GM19395 (cell line): ENCODE results near the gene PLD6.

Experiments used
- ATAC-seq: cut with Tn5 transposase; IDR thresholded peaks from one replicate; pipeline ENCODE4 v1.9.1; 2021; ENCODE audit warnings: mild to moderate bottlenecking, moderate library complexity; ENCODE audit not compliant: unreplicated experiment

The PLD6 gene

GRCh38 chr17:17227608-17228520 is 21.7 kb upstream of the PLD6 start:
- no peak for ATAC-seq

- ATAC-seq: no peak
These were observed 20.5 kb upstream of the PLD6 start for GRCh38 chr17:17226451-17227265.

- ATAC-seq: no peak
These were observed 19.8 kb upstream of the PLD6 start for GRCh38 chr17:17225901-17226300.

- no peak for ATAC-seq
These were observed 18.0 kb upstream of the PLD6 start for GRCh38 chr17:17224137-17224536.

- ATAC-seq: no peak
These were observed 17.6 kb upstream of the PLD6 start for GRCh38 chr17:17223736-17224135.

- ATAC-seq: no peak
These were observed 15.2 kb upstream of the PLD6 start for GRCh38 chr17:17221329-17221728.

GRCh38 chr17:17220529-17220928 is 14.4 kb upstream of the PLD6 start:
- no peak for ATAC-seq

GRCh38 chr17:17217995-17218394 is 11.9 kb upstream of the PLD6 start:
- ATAC-seq: no peak

- no peak for ATAC-seq
These were observed 10.6 kb upstream of the PLD6 start for GRCh38 chr17:17216776-17217175.

GRCh38 chr17:17216236-17216635 is 10.1 kb upstream of the PLD6 start:
- ATAC-seq: no peak

- no peak for ATAC-seq
These were observed 9.4 kb upstream of the PLD6 start for GRCh38 chr17:17215575-17215974.

- no peak for ATAC-seq
These were observed 8.7 kb upstream of the PLD6 start for GRCh38 chr17:17214646-17215436.

GRCh38 chr17:17213775-17214174 is 7.6 kb upstream of the PLD6 start:
- ATAC-seq: no peak

- no peak for ATAC-seq
These were observed 1.9 kb upstream of the PLD6 start for GRCh38 chr17:17207998-17208397.

- ATAC-seq: no peak
These were observed 791 bp upstream of the PLD6 start for GRCh38 chr17:17206913-17207335.

GRCh38 chr17:17205368-17206123 is 587 bp downstream of the PLD6 start:
- ATAC-seq: no peak

- ATAC-seq: no peak
These were observed 1.4 kb downstream of the PLD6 start for GRCh38 chr17:17204635-17205231.

GRCh38 chr17:17204041-17204591 is 2.0 kb downstream of the PLD6 start:
- ATAC-seq: no peak

- ATAC-seq: no peak
These were observed 2.9 kb downstream of the PLD6 start for GRCh38 chr17:17203173-17203730.
